Hair follicular keratinocyte (primary cell): ENCODE measurements around the gene HNRNPCL2. TPM values are rescaled to one million over a fixed set of nuclear protein-coding genes. Genes with fewer than 3 reads are reported as not detected.

Source experiments
- total RNA-seq: library from RNA; depleted of rRNA; stranded (reverse); fragments of >200 nt; gene quantifications from 2 replicates; pipeline ENCODE4 v1.2.3, GENCODE V29; 2015

The HNRNPCL2 gene
- total RNA-seq = not detected in 2 replicates

DNA sequence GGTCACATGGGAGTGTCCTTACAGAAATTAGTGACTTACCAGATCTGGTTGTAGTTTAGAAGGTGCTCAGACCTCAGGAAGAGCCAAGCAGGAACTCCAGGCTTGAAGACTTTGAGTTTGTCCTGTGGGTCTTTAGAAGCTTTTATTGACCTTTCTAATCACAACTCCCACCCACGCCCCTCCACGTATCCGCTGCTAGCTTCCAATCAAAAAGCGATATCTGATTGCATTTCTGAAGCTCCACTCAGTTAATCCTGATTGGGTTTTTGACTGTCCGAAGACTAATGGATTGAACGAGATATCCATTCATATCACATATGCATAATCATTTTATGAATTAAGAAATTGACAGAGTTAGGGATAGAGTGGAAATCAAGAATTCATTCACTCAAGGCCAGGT, at the start of gene HNRNPCL2:
HNRNPCL2 (minus strand) TSS at position 101 of the 400 bp plus-strand sequence. CDS start 454 bp downstream, outside the sequence.

DNA sequence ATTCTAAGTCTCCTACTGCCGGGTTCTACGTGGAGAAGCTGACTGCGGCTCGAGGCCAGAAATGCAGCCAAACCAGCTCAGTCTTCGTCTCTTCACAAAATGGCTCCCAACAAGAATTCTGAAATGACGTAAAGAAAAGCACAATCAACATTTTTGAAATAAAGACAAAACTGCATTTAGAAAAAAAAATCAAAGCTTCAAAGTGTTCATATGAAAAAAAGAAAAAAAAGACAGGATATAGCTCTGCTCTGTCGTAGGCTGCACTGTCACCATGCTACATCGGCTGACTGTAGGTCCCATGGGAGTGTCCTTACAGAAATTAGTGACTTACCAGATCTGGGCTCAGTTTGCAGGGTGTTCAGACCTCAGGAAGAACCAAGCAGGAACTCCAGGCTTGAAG, 48.9 kb upstream of the HNRNPCL2 start, which contains the start of gene HNRNPCL4:
HNRNPCL4 (minus strand) TSS at position 101 of the 400 bp plus-strand sequence. CDS start 164 bp downstream, outside the sequence.

DNA sequence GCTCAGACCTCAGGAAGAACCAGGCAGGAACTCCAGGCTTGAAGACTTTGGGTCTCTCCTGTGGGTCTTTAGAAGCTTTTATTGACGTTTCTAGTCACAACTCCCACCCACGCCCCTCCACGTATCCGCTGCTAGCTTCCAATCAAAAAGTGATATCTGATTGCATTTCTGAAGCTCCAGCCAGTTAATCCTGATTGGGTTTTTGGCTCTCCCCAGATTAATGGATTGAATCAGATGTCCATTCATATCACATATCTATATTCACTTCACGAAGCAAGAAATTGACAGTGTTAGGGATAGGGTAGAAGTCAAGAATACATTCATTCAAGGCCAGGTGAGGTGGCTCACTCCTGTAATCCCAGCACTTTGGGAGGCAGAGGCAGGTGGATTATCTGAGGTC, 39.3 kb upstream of the HNRNPCL2 start, which contains the start of gene PRAMEF26:
PRAMEF26 (minus strand) TSS at position 101 of the 400 bp plus-strand sequence. CDS start 2,914 bp downstream, outside the sequence.

DNA sequence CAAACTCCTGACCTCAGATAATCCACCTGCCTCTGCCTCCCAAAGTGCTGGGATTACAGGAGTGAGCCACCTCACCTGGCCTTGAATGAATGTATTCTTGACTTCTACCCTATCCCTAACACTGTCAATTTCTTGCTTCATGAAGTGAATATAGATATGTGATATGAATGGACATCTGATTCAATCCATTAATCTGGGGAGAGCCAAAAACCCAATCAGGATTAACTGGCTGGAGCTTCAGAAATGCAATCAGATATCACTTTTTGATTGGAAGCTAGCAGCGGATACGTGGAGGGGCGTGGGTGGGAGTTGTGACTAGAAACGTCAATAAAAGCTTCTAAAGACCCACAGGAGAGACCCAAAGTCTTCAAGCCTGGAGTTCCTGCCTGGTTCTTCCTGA, 46.2 kb downstream of the HNRNPCL2 start, which contains the start of gene PRAMEF25:
PRAMEF25 (plus strand) TSS at position 301 of the 400 bp plus-strand sequence. CDS start 2,920 bp downstream, outside the sequence.

Other genes with a start within 250 kb of the HNRNPCL2 start
- gene PRAMEF4, start 230.7 kb downstream of the HNRNPCL2 start, total RNA-seq = not detected in 2 replicates
- gene PRAMEF10, start 218.6 kb downstream of the HNRNPCL2 start, total RNA-seq = not detected in 2 replicates
- gene PRAMEF7, start 200.2 kb downstream of the HNRNPCL2 start, total RNA-seq = not detected in 2 replicates
- not detected in 2 replicates for gene PRAMEF6, start 169.3 kb downstream of the HNRNPCL2 start, total RNA-seq
- not detected in 2 replicates for gene PRAMEF27, start 60.3 kb downstream of the HNRNPCL2 start, total RNA-seq
- not detected in 2 replicates for gene HNRNPCL3, start 56.1 kb downstream of the HNRNPCL2 start, total RNA-seq
- gene PRAMEF25, start 46.1 kb downstream of the HNRNPCL2 start, total RNA-seq = not detected in 2 replicates
- not detected in 2 replicates for gene PRAMEF26, start 39.2 kb upstream of the HNRNPCL2 start, total RNA-seq
- gene HNRNPCL4, start 48.8 kb upstream of the HNRNPCL2 start, total RNA-seq = not detected in 2 replicates
- not detected in 2 replicates for gene PRAMEF9, start 55.0 kb upstream of the HNRNPCL2 start, total RNA-seq
- gene PRAMEF13, start 84.6 kb upstream of the HNRNPCL2 start, total RNA-seq = not detected in 2 replicates
- not detected in 2 replicates for gene PRAMEF18, start 109.3 kb upstream of the HNRNPCL2 start, total RNA-seq
- not detected in 2 replicates for gene PRAMEF5, start 137.3 kb upstream of the HNRNPCL2 start, total RNA-seq
- not detected in 2 replicates for gene PRAMEF8, start 168.3 kb upstream of the HNRNPCL2 start, total RNA-seq
- gene PRAMEF33, start 186.7 kb upstream of the HNRNPCL2 start, total RNA-seq = not detected in 2 replicates
- not detected in 2 replicates for gene PRAMEF15, start 198.7 kb upstream of the HNRNPCL2 start, total RNA-seq
- gene PRAMEF14, start 230.3 kb upstream of the HNRNPCL2 start, total RNA-seq = not detected in 2 replicates